Cardiac muscle cell (in vitro differentiated cells and primary cell): ENCODE measurements around the gene KIF26B. TPM values are rescaled to one million over a fixed set of nuclear protein-coding genes. Genes with fewer than 3 reads are reported as not detected.
A peak's percentile ranks its signal among the peaks of the same experiment; 100 is the strongest.

Source experiments
- DNase-seq, 2 donors: peaks; one replicate each; pipeline versions ENCODE4 v3.0.0 to v3.0.0-alpha.2; 2010 to 2017; ENCODE audit warnings: low read depth in 1 of 2, low spot score in 1 of 2
- H3K27ac ChIP-seq: fragments of 200-600 bp; sonication (generic); 2 replicates; pipeline ENCODE4 v1.5.1; 2016
- H3K27me3 ChIP-seq: fragments of 200-600 bp; sonication (generic); 2 replicates; pipeline ENCODE4 v1.6.0; 2016; ENCODE audit warnings: control low read depth
- H3K36me3 ChIP-seq: fragments of 200-600 bp; sonication (generic); 2 replicates; pipeline ENCODE4 v1.5.1; 2016; ENCODE audit warnings: control low read depth
- H3K4me1 ChIP-seq: fragments of 200-600 bp; sonication (generic); 2 replicates; pipeline ENCODE4 v1.8.1; 2017; ENCODE audit warnings: low read depth, mild to moderate bottlenecking, mixed run types
- H3K4me3 ChIP-seq: fragments of 200-600 bp; sonication (generic); 2 replicates; pipeline ENCODE4 v1.5.1; 2016; ENCODE audit warnings: mild to moderate bottlenecking
- H3K9me3 ChIP-seq: fragments of 200-600 bp; sonication (generic); 2 replicates; pipeline ENCODE4 v1.5.1; 2017; ENCODE audit warnings: low read depth, mild to moderate bottlenecking, control low read depth
- polyA plus RNA-seq: library from polyadenylated mRNA; unstranded; fragments of >200 nt; fragmentation: Nextera tagmentation; extraction: Ambion mirVana; gene quantifications from 2 replicates; pipeline ENCODE4 v1.2.1, GENCODE V29; 2016
- total RNA-seq: library from RNA; depleted of rRNA; stranded (reverse); fragments of >200 nt; gene quantifications from 2 replicates; pipeline ENCODE4 v1.2.3, GENCODE V29; 2016
- TF ChIP-seq, protein P1 (sequence below): IDR thresholded peaks from 2 replicates; pipeline ENCODE4 v1.5.1; 2012; ENCODE audit warnings: low read depth, mild to moderate bottlenecking, low read length

Gene KIF26B
- total and polyA plus RNA-seq, 2 experiments from 2014 or later, result 58.9 to 177 TPM

GRCh38 chr1:245365095-245366020 lies 210.6 kb downstream of the KIF26B start:
- Histone ChIP-seq H3K27ac (peak overlapping the region; percentile 75), H3K9me3 (no peaks in the 10 kb centered on the region), H3K36me3 (peaks cover 32% of the 10 kb centered on the region), H3K4me1 (peaks cover 36% of the 10 kb centered on the region), H3K4me3 (no peak overlapping the region), H3K27me3 (no peaks in the 10 kb centered on the region)
- peak in 1 of 2 donors; percentile 51 for DNase-seq
- TF ChIP-seq, protein P1, sequence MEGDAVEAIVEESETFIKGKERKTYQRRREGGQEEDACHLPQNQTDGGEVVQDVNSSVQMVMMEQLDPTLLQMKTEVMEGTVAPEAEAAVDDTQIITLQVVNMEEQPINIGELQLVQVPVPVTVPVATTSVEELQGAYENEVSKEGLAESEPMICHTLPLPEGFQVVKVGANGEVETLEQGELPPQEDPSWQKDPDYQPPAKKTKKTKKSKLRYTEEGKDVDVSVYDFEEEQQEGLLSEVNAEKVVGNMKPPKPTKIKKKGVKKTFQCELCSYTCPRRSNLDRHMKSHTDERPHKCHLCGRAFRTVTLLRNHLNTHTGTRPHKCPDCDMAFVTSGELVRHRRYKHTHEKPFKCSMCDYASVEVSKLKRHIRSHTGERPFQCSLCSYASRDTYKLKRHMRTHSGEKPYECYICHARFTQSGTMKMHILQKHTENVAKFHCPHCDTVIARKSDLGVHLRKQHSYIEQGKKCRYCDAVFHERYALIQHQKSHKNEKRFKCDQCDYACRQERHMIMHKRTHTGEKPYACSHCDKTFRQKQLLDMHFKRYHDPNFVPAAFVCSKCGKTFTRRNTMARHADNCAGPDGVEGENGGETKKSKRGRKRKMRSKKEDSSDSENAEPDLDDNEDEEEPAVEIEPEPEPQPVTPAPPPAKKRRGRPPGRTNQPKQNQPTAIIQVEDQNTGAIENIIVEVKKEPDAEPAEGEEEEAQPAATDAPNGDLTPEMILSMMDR, result no peak

DNA sequence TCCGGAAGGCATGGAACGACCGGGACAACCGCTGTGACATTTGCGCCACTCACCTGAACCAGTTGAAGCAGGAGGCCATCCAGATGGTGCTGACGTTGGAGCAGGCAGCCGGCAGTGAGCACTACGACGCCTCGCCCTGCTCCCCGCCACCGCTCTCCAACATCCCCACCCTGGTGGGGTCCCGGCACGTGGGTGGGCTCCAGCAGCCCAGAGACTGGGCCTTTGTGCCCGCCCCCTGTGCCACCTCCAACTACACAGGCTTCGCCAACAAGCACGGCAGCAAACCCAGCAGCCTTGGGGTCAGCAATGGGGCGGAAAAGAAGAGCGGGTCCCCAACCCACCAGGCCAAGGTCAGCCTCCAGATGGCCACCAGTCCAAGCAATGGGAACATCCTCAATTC lies 212.1 kb downstream of the KIF26B start:
- no peak overlapping the region for H3K4me3 ChIP-seq
- peak overlapping the region; percentile 75 for H3K27ac ChIP-seq
- DNase-seq, result no peak
- H3K27me3 ChIP-seq, result no peaks in the 10 kb centered on the region
- H3K4me1 ChIP-seq, result peaks cover 36% of the 10 kb centered on the region
- TF ChIP-seq, protein P1, result no peak
- H3K36me3 ChIP-seq, result peaks cover 47% of the 10 kb centered on the region
- H3K9me3 ChIP-seq, result no peaks in the 10 kb centered on the region

DNA sequence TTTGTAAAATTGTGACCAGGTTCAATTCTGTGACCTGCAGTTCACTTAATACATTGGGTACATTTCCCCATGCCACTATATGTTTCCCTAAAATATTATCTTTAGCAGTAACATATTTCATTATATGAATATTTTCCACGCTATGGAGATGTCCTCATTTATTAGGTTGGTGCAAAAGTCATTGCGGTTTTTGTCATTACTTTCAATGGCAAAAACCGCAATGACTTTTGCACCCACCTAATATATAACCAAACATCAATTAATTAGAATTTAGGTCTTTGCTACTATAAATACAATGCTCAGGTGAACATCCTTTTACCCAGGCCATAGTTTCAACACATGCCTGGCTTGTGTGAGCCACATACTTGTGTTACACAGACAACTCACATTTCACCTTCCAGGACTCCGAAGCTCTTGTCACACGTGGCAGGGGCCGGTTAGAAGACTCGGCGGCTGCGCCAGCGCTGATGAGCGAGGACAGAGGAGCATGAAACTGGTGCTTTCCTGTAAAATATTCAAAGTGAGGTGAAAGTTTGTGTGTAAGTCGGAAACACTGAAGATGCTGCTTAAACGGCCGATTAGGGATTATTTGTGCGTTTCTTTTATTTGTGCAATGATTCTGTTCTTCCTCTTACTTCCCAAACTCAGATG lies 215.5 kb downstream of the KIF26B start:
- no peak overlapping the region for H3K4me3 ChIP-seq
- peaks cover 12% of the 10 kb centered on the region for H3K4me1 ChIP-seq
- no peak for DNase-seq
- H3K27me3 ChIP-seq, result no peaks in the 10 kb centered on the region
- TF ChIP-seq, protein P1, result no peak
- peaks cover 61% of the 10 kb centered on the region for H3K36me3 ChIP-seq
- H3K27ac ChIP-seq, result peak overlapping the region; percentile 58
- H3K9me3 ChIP-seq, result no peaks in the 10 kb centered on the region

- Histone ChIP-seq H3K4me3 (no peak overlapping the region), H3K9me3 (no peaks in the 10 kb centered on the region), H3K4me1 (peaks cover 4% of the 10 kb centered on the region), H3K36me3 (peaks cover 62% of the 10 kb centered on the region), H3K27ac (peak overlapping the region; percentile 53), H3K27me3 (no peaks in the 10 kb centered on the region)
- TF ChIP-seq, protein P1, result no peak
- DNase-seq, result peak in 1 of 2 donors; percentile 31
These were observed 216.3 kb downstream of the KIF26B start for GRCh38 chr1:245370905-245371581.

DNA sequence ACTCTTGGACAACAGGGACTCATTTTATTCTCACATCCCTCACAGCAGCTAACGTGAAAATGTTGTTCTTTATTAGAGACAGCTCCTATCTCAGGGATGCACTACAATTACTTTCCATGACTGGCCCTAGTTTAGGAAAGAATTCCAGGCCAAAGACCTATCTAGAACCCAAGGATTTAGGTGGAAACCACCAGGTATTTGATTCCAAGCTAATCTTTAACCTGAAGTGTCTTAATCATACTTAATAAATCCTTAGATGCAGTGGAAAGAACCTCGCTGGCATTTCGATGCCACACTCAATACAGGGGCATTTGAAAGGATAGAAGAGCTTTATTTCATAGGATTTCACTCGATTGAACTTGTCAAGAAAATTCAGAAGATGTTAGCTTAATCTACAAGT lies 218.3 kb downstream of the KIF26B start:
- TF ChIP-seq, protein P1, result no peak
- Histone ChIP-seq H3K4me3 (no peak overlapping the region), H3K4me1 (peaks cover 11% of the 10 kb centered on the region), H3K9me3 (no peaks in the 10 kb centered on the region), H3K27ac (no peak overlapping the region), H3K27me3 (no peaks in the 10 kb centered on the region), H3K36me3 (peaks cover 50% of the 10 kb centered on the region)
- no peak for DNase-seq
